Neural cell (in vitro differentiated cells): ENCODE measurements around the gene FOLR3.

ENCODE experiments used
- EP300 ChIP-seq: fragments of 450-650 bp; conservative IDR thresholded peaks from 2 replicates; pipeline ENCODE4 v1.6.1; 2014; ENCODE audit warnings: antibody characterized with exemption, mild to moderate bottlenecking, moderate library complexity; ENCODE audit not compliant: poor library complexity, severe bottlenecking
- EZH2 ChIP-seq: fragments of 200-600, 300-800 bp; shearing (Covaris generic), sonication (generic); IDR thresholded peaks from 2 replicates; pipeline ENCODE4 v1.6.1; 2014; ENCODE audit warnings: antibody characterized with exemption, low read length, borderline replicate concordance, mild to moderate bottlenecking; ENCODE audit not compliant: insufficient read depth, poor library complexity, severe bottlenecking
- SMC3 ChIP-seq: fragments of 450-650 bp; conservative IDR thresholded peaks from 2 replicates; pipeline ENCODE4 v1.6.1; 2014; ENCODE audit warnings: antibody characterized with exemption, mild to moderate bottlenecking, moderate library complexity; ENCODE audit not compliant: poor library complexity
- TF ChIP-seq, protein P1 (sequence below): fragments of 450-650 bp; IDR thresholded peaks from 2 replicates; pipeline ENCODE4 v1.5.1; 2014; ENCODE audit warnings: antibody characterized with exemption, mild to moderate bottlenecking, moderate library complexity; ENCODE audit not compliant: poor library complexity, severe bottlenecking
- TF ChIP-seq, protein P2 (sequence below): IDR thresholded peaks from 2 replicates; pipeline ENCODE4 v1.6.1; 2012; ENCODE audit warnings: borderline replicate concordance

DNA sequence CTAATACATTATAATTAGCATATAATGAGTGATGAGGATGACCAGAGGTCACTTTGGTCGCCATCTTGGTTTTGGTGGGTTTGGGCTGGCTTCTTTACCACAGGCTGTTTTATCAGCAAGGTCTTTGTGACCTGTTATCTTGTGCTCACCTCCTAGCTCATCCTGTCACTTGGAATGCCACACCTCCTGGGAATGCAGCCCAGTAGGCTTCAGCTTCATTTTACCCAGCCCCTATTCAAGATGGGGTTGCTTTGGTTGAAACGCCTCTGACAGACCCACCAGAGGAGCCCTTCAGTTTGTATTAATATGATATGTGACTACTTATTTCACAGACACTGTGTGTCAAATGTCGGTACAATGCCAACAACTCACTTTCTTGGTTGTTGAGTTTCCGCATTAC, 20.2 kb downstream of the FOLR3 start:
- TF ChIP-seq SMC3, result no peak
- TF ChIP-seq EZH2, result no peak
- TF ChIP-seq EP300, result no peak
- TF ChIP-seq, protein P1, sequence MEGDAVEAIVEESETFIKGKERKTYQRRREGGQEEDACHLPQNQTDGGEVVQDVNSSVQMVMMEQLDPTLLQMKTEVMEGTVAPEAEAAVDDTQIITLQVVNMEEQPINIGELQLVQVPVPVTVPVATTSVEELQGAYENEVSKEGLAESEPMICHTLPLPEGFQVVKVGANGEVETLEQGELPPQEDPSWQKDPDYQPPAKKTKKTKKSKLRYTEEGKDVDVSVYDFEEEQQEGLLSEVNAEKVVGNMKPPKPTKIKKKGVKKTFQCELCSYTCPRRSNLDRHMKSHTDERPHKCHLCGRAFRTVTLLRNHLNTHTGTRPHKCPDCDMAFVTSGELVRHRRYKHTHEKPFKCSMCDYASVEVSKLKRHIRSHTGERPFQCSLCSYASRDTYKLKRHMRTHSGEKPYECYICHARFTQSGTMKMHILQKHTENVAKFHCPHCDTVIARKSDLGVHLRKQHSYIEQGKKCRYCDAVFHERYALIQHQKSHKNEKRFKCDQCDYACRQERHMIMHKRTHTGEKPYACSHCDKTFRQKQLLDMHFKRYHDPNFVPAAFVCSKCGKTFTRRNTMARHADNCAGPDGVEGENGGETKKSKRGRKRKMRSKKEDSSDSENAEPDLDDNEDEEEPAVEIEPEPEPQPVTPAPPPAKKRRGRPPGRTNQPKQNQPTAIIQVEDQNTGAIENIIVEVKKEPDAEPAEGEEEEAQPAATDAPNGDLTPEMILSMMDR, result no peak
- TF ChIP-seq, protein P2, sequence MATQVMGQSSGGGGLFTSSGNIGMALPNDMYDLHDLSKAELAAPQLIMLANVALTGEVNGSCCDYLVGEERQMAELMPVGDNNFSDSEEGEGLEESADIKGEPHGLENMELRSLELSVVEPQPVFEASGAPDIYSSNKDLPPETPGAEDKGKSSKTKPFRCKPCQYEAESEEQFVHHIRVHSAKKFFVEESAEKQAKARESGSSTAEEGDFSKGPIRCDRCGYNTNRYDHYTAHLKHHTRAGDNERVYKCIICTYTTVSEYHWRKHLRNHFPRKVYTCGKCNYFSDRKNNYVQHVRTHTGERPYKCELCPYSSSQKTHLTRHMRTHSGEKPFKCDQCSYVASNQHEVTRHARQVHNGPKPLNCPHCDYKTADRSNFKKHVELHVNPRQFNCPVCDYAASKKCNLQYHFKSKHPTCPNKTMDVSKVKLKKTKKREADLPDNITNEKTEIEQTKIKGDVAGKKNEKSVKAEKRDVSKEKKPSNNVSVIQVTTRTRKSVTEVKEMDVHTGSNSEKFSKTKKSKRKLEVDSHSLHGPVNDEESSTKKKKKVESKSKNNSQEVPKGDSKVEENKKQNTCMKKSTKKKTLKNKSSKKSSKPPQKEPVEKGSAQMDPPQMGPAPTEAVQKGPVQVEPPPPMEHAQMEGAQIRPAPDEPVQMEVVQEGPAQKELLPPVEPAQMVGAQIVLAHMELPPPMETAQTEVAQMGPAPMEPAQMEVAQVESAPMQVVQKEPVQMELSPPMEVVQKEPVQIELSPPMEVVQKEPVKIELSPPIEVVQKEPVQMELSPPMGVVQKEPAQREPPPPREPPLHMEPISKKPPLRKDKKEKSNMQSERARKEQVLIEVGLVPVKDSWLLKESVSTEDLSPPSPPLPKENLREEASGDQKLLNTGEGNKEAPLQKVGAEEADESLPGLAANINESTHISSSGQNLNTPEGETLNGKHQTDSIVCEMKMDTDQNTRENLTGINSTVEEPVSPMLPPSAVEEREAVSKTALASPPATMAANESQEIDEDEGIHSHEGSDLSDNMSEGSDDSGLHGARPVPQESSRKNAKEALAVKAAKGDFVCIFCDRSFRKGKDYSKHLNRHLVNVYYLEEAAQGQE, result no peak
